Lower lobe of right lung (tissue), 2 donors: ENCODE results near the gene KMT2A. TPM values are rescaled to one million over a fixed set of nuclear protein-coding genes. Genes with fewer than 3 reads are reported as not detected.

Experiments used
- ATAC-seq, 2 donors: fragments of 200-7000 bp; cut with Tn5 transposase; one replicate each; pipeline ENCODE4 v1.9.1; 2020 to 2022; ENCODE audit warnings: mild to moderate bottlenecking in 2 of 2, moderate library complexity in 2 of 2
- DNase-seq: peaks from one replicate; pipeline ENCODE4 v3.0.0-alpha.2; 2020
- H3K27ac ChIP-seq: fragments of 200-600 bp; one replicate; pipeline ENCODE4 v1.8.0; 2022
- H3K27me3 ChIP-seq: fragments of 200-600 bp; one replicate; pipeline ENCODE4 v1.8.0; 2022; ENCODE audit warnings: low read depth
- H3K36me3 ChIP-seq: fragments of 200-600 bp; one replicate; pipeline ENCODE4 v1.8.0; 2022; ENCODE audit warnings: mild to moderate bottlenecking
- H3K4me1 ChIP-seq: fragments of 200-600 bp; one replicate; pipeline ENCODE4 v1.8.0; 2022
- H3K4me3 ChIP-seq: fragments of 200-600 bp; one replicate; pipeline ENCODE4 v1.8.0; 2022; ENCODE audit warnings: mild to moderate bottlenecking
- H3K9me3 ChIP-seq: fragments of 200-600 bp; one replicate; pipeline ENCODE4 v1.8.0; 2022
- CTCF ChIP-seq: fragments of 200-600 bp; IDR thresholded peaks from one replicate; pipeline ENCODE4 v1.8.0; 2022; ENCODE audit warnings: antibody characterized with exemption, mild to moderate bottlenecking
- intact Hi-C: fragments of 100-400 bp; cut with DNase I; formaldehyde crosslinking; loops from one replicate; pipeline ENCODE4 v1.11.0; 2022
- total RNA-seq: library from RNA; stranded (reverse); fragmentation: NEBNext Ultra II Directional; extraction: Animal tissue kit (Norgen Biotek cat#: 25700); gene quantifications from one replicate; pipeline ENCODE4 v1.2.1, GENCODE V29; 2021
- donor health status: DM: no; HTN: yes; CAD: no; lungs with severe emphysema.

The KMT2A gene
- total RNA-seq, 1 donor from 2014 or later: 66.3 TPM

- H3K27ac ChIP-seq: peak overlapping the region; percentile 87
Measured at GRCh38 chr11:118437208-118438125, 1.2 kb downstream of the KMT2A start.

GRCh38 chr11:118438314-118438931, 2.1 kb downstream of the KMT2A start:
- Histone ChIP-seq H3K4me1 (peaks cover 61% of the 10 kb centered on the region), H3K27ac (peak overlapping the region; percentile 87), H3K4me3 (peak overlapping the region; percentile 91), H3K36me3 (no peaks in the 10 kb centered on the region), H3K27me3 (no peaks in the 10 kb centered on the region), H3K9me3 (no peaks in the 10 kb centered on the region)
- ATAC-seq (no peak), DNase-seq (no peak)
- TF ChIP-seq CTCF: no peak
- intact Hi-C loops: no loop called here

More at GRCh38 chr11:118437208-118438125, 1.2 kb downstream of the KMT2A start:
- intact Hi-C loops: no loop called here
- H3K4me1 ChIP-seq: peaks cover 53% of the 10 kb centered on the region
- no peak for TF ChIP-seq CTCF
- H3K36me3 ChIP-seq: no peaks in the 10 kb centered on the region
- ATAC-seq: peak in 1 of 2 donors; percentile 21
- H3K4me3 ChIP-seq: peak overlapping the region; percentile 91
- H3K27me3 ChIP-seq: no peaks in the 10 kb centered on the region
- DNase-seq: peak; percentile 50
- H3K9me3 ChIP-seq: no peaks in the 10 kb centered on the region

GRCh38 chr11:118439646-118440045, 3.4 kb downstream of the KMT2A start:
- Histone ChIP-seq H3K27ac (no peak overlapping the region), H3K4me3 (no peak overlapping the region), H3K9me3 (no peaks in the 10 kb centered on the region), H3K27me3 (no peaks in the 10 kb centered on the region), H3K36me3 (no peaks in the 10 kb centered on the region), H3K4me1 (peaks cover 55% of the 10 kb centered on the region)
- TF ChIP-seq CTCF: no peak
- DNase-seq: no peak
- ATAC-seq: no peak
- intact Hi-C loops: no loop called here

GRCh38 chr11:118441770-118442275, 5.5 kb downstream of the KMT2A start:
- H3K9me3 ChIP-seq: no peaks in the 10 kb centered on the region
- DNase-seq (no peak), ATAC-seq (no peak)
- H3K27me3 ChIP-seq: no peaks in the 10 kb centered on the region
- TF ChIP-seq CTCF: no peak
- H3K4me1 ChIP-seq: peaks cover 51% of the 10 kb centered on the region
- intact Hi-C loops: no loop called here
- H3K27ac ChIP-seq: no peak overlapping the region
- H3K4me3 ChIP-seq: no peak overlapping the region
- no peaks in the 10 kb centered on the region for H3K36me3 ChIP-seq

- Histone ChIP-seq H3K4me3 (no peak overlapping the region), H3K27ac (no peak overlapping the region), H3K9me3 (no peaks in the 10 kb centered on the region), H3K4me1 (peaks cover 51% of the 10 kb centered on the region), H3K27me3 (no peaks in the 10 kb centered on the region), H3K36me3 (no peaks in the 10 kb centered on the region)
- no peak for TF ChIP-seq CTCF
- ATAC-seq (no peak), DNase-seq (no peak)
- intact Hi-C loops: no loop called here
Measured at GRCh38 chr11:118442301-118442700, 6.0 kb downstream of the KMT2A start.
